Measurements from ENCODE around the gene LAMTOR2.
A peak's percentile ranks its signal among the peaks of the same experiment; 100 is the strongest.

Gene LAMTOR2

DNA sequence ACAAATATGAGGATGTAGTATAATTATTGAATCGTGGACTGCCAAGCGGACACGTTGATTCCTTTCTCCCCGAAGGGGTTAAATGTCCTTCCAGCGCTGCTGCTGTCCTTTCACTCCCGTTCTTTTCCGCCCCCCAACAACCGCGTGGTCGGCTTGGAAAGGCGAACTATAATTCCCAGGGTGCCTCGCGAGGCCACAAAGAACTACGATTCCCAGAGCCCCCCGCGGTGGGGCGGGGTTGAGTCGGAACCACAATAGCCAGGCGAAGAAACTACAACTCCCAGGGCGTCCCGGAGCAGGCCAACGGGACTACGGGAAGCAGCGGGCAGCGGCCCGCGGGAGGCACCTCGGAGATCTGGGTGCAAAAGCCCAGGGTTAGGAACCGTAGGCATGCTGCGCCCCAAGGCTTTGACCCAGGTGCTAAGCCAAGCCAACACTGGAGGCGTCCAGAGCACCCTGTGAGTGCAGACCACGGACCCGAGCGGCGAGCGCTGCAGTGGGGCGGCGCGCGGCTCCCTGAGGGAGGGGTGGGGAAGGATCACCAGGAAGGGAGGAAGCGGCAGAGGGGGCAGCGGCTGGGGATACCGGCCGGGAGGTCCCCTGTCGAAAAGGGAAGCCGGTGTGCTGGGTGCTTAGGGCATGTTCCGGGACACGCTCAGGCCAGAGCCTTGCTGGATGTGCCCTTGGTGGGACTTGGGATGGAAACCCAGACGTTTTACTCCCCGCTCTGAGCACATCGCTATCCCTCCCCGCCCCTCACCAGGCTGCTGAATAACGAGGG is at the start of gene LAMTOR2:
Gene LAMTOR2 (plus strand): TSS at position 283 of the 781 bp plus-strand sequence. CDS start 108 bp downstream, at position 391.
- peak within 1 kb of the TSS; percentile 95 for H3K27ac Mint-ChIP-seq
- peak; percentile 78 to 79 for ATAC-seq (replicated peaks)
- H3K4me3 Mint-ChIP-seq: peak within 1 kb of the TSS; percentile 96 to 99
- peaks cover 19 to 31% of the 10 kb centered on the region in 2 donors for H3K4me1 Mint-ChIP-seq
- DNase-seq: peak; percentile 95
- peaks cover 23 to 24% of the 10 kb centered on the region in 2 donors for H3K36me3 Mint-ChIP-seq
- no peaks in the 10 kb centered on the region for H3K9me3 Mint-ChIP-seq
- no peaks in the 10 kb centered on the region for H3K27me3 Mint-ChIP-seq

DNA sequence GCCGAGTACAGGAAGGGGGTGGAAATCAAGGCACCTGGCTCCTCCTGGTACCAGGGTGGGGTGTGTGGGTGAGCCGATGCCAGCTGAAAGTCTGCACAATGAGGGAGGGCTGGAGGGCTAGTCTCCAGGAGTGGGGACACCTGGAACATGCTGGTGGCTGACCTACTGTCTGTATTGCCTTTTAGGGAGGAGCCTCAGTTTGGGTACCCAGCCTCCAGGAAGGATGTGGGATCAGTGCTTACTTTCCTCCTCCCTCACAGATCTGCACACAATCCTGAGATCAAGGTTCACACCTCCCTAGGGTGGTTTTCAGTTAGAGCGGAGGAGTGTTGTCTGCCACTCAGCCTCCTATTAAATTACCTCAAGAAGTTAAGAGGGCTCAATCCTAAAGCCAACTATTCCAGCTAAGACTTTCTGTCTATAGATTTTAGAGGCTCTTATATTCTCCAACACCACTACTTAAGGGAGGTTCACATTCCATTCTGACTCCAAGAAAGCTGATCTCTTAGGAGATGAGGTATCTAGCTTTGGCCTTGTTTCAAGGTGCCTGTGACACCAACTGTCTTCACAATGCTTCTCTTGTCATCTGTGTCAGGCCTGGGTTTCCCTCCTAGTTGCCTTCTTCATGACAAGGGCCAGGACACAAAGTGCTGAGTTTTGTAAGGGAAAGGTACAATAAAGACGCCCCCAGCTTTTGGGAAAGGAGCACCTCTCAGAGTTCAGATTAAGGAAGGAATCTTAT is 49.6 kb upstream of the LAMTOR2 start:
- Mint-ChIP-seq H3K27me3 (peaks cover 0 to 5% of the 10 kb centered on the region in 2 donors), H3K27ac (no peak overlapping the region), H3K4me1 (peaks cover 3 to 16% of the 10 kb centered on the region in 2 donors), H3K9me3 (no peaks in the 10 kb centered on the region), H3K4me3 (no peak overlapping the region), H3K36me3 (peaks cover 13 to 22% of the 10 kb centered on the region in 2 donors)
- DNase-seq (no peak), ATAC-seq (replicated peaks) (no peak)

DNA sequence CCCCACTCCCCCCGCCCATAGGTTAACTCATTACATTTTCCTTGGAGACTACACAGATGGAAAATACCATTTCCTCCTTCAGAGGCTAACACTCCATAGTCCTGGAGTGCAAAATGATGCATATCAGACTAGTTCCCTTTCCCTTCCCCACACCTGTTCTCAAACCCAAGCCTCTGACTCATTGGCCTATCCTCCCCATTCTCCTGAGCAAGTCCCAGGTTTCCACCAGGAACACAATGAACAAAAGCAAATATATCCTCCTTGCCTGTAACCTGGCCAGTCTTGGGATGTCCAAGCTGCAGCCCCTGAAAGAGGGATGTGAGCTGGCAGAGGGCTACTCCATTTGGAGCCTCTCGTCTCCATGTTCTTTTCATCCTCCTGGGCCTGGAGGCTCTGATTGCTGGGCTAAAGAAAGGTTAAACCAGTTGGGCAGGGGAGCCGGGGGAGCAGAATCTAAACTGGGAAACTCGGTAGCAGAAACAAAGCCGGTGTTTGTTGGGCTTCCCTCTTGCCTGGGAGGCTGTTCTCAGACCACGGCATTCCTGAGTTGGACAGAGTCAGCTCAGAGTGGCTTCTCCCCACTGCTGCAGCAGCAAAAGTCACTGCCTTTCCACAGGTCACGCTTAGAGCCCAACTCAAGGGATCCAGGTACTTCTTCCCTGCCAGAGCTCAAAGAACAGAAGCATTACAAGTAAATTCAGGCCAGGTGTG is 47.8 kb upstream of the LAMTOR2 start:
- Mint-ChIP-seq H3K27me3 (peaks cover 0 to 5% of the 10 kb centered on the region in 2 donors), H3K4me1 (peaks cover 10 to 16% of the 10 kb centered on the region in 2 donors), H3K27ac (no peak overlapping the region), H3K36me3 (peaks cover 25 to 36% of the 10 kb centered on the region in 2 donors), H3K9me3 (no peaks in the 10 kb centered on the region), H3K4me3 (no peak overlapping the region)
- no peak for DNase-seq
- no peak for ATAC-seq (replicated peaks)

DNA sequence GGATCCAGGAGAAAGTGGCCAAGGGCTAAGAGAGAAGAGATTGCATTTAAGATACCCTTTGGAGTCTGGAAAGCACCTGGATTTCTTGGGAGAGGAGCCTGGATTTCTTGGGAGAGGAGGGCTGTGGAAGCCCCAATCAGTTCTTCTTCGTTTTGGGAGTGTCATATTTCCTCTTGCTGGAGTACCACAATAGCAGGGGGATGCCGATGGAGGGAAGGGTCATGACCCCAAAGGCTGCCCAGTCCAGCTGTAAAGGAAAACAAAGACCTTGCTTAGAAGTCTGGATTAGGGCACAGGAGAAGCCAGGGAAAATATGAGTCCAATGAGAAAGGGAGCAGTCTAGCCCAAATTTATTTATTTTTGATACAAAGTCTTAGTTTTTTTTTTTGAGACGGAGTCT is 45.2 kb upstream of the LAMTOR2 start:
- ATAC-seq (replicated peaks) (no peak), DNase-seq (no peak)
- peaks cover 32 to 44% of the 10 kb centered on the region in 2 donors for H3K36me3 Mint-ChIP-seq
- no peak overlapping the region for H3K4me3 Mint-ChIP-seq
- H3K9me3 Mint-ChIP-seq: no peaks in the 10 kb centered on the region
- H3K27me3 Mint-ChIP-seq: no peaks in the 10 kb centered on the region
- H3K27ac Mint-ChIP-seq: peak overlapping the region; percentile 77
- H3K4me1 Mint-ChIP-seq: peaks cover 15 to 29% of the 10 kb centered on the region in 2 donors

DNA sequence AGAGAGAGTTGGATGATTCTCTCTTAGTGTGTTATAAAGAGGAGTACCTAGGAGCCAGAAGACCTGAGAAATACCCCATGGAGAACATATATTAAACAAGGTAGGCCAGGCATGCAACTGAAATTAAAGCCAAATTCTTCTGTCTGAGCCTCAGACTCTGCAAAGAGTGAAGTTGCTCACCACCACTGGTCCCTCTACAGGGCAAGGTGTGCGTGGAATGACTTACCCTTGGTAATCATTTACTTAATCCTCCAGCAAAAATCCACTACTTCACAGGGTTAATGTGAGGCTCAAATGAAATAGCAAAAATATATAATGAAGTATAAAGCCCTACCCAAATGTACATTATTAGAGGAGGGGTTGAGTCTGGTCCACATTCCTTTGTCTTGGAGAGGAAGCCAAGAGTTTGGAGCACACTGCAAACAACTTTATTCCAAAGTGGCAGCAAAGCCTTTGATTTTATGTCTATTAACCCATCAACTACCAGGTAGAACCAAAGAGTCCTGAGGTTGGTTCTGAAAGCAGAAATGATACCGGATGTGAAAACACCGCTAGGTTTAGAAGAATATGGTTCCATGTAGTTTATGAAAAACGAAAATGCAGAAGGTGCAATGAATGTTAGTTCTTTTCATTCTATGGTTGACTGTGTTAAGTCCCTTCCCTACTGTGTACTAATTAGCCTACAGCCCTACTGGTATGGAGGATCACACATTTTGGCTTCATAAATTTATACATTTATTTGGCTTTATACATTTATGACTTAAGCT is 42.3 kb upstream of the LAMTOR2 start:
- H3K27ac Mint-ChIP-seq: no peak overlapping the region
- H3K4me1 Mint-ChIP-seq: peaks cover 18 to 29% of the 10 kb centered on the region in 2 donors
- no peaks in the 10 kb centered on the region for H3K9me3 Mint-ChIP-seq
- H3K36me3 Mint-ChIP-seq: peaks cover 32 to 47% of the 10 kb centered on the region in 2 donors
- ATAC-seq (replicated peaks): peak; percentile 85 to 94
- DNase-seq: no peak
- H3K4me3 Mint-ChIP-seq: no peak overlapping the region
- H3K27me3 Mint-ChIP-seq: no peaks in the 10 kb centered on the region

DNA sequence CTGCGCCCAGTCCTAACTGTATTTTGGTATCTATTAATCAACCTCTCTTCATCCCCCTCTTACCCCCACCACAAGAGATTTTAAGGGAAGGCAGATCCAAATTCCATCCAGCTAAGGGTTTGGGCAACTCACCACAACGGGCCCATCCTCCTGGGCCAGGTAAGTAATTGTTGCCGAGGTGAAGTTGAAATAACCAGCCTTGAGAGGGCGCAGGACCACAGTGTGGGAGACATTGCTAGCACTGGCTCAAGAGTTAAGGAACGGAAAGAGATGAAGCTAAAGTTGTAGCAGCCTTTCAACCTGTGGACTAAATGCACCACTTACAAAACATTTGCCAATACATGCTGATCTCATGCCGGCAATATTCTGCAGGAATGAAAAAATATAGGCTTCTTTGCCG is 39.8 kb upstream of the LAMTOR2 start:
- H3K27ac Mint-ChIP-seq: no peak overlapping the region
- H3K4me1 Mint-ChIP-seq: peaks cover 26 to 29% of the 10 kb centered on the region in 2 donors
- ATAC-seq (replicated peaks) (no peak), DNase-seq (no peak)
- H3K9me3 Mint-ChIP-seq: no peaks in the 10 kb centered on the region
- H3K36me3 Mint-ChIP-seq: peaks cover 28 to 46% of the 10 kb centered on the region in 2 donors
- H3K27me3 Mint-ChIP-seq: no peaks in the 10 kb centered on the region
- no peak overlapping the region for H3K4me3 Mint-ChIP-seq

DNA sequence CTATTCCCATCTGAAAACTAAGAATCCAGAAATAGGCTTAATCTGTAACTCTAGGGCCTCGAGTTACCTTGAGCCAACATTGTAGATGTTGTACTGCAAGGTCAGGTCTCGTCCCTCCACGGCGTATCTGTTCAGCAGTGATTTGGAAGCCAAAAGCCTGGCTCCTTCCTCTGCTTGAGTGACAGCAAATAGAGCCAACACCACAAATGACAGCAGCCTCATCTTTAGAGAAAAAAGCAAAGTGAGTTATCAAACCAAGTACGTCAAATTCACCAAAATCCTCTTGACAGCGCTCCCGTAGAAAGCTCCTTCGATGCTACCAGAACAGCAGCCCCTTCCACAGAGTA is 34.7 kb upstream of the LAMTOR2 start:
- peak overlapping the region; percentile 95 for H3K27ac Mint-ChIP-seq
- H3K27me3 Mint-ChIP-seq: peaks cover under 1 to 5% of the 10 kb centered on the region in 2 donors

DNA sequence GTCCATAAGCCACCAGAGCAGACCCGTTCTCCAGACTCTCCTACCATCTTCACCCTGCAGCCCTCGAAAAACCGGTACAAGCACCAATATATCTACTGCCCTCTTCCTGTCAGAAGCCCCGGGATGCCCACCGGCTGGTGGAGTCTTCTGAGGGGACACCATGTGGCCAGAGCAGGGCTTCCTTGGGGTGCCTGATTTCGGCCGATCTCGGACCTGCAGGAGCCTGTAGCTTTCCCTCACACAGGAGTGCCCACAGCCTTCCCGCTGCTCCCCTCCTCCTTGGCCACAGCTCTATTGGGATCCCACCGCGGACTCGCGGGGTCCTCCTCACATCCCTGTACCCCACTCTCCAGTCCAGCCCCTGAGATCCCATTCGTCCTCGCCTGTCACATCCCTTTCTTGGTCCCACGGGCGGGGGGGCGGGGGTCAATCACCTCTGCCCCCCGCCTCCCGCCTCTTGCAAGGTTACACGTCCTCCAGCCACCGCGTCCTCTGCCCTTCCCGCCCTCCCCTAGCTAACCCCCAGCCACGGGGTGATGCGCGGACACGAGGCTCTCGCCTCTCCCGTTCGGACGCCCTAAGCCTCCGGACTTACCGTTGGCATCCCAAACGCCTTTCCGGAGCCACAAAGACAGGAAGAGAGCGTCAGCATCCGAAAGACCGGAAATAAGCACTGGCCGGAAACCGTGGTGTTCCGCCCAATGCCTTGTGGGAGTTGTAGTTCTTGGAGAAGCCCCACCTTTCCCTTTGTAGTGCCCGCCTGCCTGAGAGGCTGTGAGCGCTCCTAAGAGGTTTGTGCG is 34.1 kb upstream of the LAMTOR2 start, which contains the start of gene SSR2:
Gene SSR2 (minus strand): TSS at position 659 of the 800 bp plus-strand sequence. CDS start 784 bp downstream, outside the sequence.
- H3K4me3 Mint-ChIP-seq: peak within 1 kb of the TSS; percentile 89 to 97
- peaks cover 17 to 26% of the 10 kb centered on the region in 2 donors for H3K4me1 Mint-ChIP-seq
- ATAC-seq (replicated peaks) (peak; percentile 100), DNase-seq (peak; percentile 80)
- peaks cover 11 to 25% of the 10 kb centered on the region in 2 donors for H3K36me3 Mint-ChIP-seq
- no peaks in the 10 kb centered on the region for H3K9me3 Mint-ChIP-seq
- H3K27ac Mint-ChIP-seq: peak within 1 kb of the TSS; percentile 95
- peaks cover 5 to 11% of the 10 kb centered on the region in 2 donors for H3K27me3 Mint-ChIP-seq

More for the DNA sequence above, 34.7 kb upstream of the LAMTOR2 start:
- no peak for DNase-seq
- H3K9me3 Mint-ChIP-seq: no peaks in the 10 kb centered on the region
- ATAC-seq (replicated peaks): no peak
- peaks cover 11 to 26% of the 10 kb centered on the region in 2 donors for H3K36me3 Mint-ChIP-seq
- peak overlapping the region; percentile 89 to 97 for H3K4me3 Mint-ChIP-seq
- peaks cover 17 to 27% of the 10 kb centered on the region in 2 donors for H3K4me1 Mint-ChIP-seq

DNA sequence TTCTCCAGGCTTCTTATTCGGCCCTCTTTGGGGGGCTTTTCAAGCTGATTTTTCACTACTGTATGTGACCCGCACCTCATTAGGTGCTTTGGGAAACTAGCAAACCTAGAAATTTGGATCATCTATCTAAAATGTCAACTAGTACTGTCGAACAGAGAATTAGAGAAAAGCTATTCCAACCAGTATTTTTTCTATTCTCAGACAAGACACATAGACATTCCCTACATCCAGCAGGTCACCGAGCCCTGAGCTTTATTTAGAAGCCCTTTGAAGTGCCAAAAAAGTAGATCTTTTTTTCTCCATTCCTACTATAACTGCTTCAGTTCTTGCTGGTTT is 33.5 kb upstream of the LAMTOR2 start:
- Mint-ChIP-seq H3K27ac (no peak overlapping the region), H3K4me1 (peaks cover 18 to 29% of the 10 kb centered on the region in 2 donors), H3K9me3 (no peaks in the 10 kb centered on the region), H3K36me3 (peaks cover 11 to 25% of the 10 kb centered on the region in 2 donors), H3K27me3 (peaks cover 5 to 11% of the 10 kb centered on the region in 2 donors), H3K4me3 (peak overlapping the region; percentile 89 to 97)
- DNase-seq (no peak), ATAC-seq (replicated peaks) (no peak)

DNA sequence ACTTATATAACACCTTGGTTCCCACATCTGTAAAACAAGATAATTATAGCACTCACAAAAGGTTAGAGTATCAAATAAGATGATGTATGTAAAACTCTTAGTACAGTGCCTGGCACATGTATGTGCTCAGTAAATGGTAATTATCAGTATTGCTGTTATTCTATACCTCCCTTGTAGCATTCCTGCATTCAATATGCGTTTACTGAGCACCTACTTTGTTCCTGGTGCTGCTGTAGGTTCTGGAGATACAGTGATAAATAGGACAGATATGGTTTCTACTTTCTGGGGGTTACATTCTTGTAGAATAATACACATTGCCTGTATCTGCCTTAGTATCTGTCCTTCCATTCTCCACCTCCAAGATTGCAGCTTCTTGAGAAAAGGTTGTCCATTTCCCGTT is 32.6 kb upstream of the LAMTOR2 start:
- Mint-ChIP-seq H3K36me3 (peaks cover 8 to 21% of the 10 kb centered on the region in 2 donors), H3K4me1 (peaks cover 17 to 31% of the 10 kb centered on the region in 2 donors), H3K4me3 (no peak overlapping the region), H3K27me3 (peaks cover 5 to 11% of the 10 kb centered on the region in 2 donors), H3K9me3 (no peaks in the 10 kb centered on the region), H3K27ac (no peak overlapping the region)
- no peak for DNase-seq
- ATAC-seq (replicated peaks): no peak

DNA sequence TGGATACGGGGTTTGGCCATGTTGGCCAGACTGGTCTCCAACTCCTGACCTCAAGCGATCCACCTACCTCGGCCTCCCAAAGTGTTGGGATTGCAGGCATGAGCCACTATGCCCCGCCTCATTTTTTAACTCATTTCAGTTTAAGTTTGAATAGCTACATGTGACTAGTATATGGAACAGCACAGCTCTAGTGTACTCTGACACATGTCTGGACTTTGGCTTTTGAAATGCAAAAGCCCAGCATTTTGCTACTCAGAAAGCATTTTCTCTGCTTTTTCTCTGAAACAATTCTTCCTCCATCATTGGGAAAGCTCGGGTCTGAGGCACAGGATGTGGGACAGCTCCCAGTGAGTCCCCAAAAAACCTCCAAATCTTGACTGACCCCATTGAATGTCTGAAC is 29.8 kb upstream of the LAMTOR2 start:
- peaks cover 4 to 6% of the 10 kb centered on the region in 2 donors for H3K36me3 Mint-ChIP-seq
- no peak for DNase-seq
- no peak overlapping the region for H3K4me3 Mint-ChIP-seq
- H3K9me3 Mint-ChIP-seq: no peaks in the 10 kb centered on the region
- H3K4me1 Mint-ChIP-seq: peaks cover 8 to 21% of the 10 kb centered on the region in 2 donors
- peaks cover 5 to 11% of the 10 kb centered on the region in 2 donors for H3K27me3 Mint-ChIP-seq
- no peak for ATAC-seq (replicated peaks)
- no peak overlapping the region for H3K27ac Mint-ChIP-seq

DNA sequence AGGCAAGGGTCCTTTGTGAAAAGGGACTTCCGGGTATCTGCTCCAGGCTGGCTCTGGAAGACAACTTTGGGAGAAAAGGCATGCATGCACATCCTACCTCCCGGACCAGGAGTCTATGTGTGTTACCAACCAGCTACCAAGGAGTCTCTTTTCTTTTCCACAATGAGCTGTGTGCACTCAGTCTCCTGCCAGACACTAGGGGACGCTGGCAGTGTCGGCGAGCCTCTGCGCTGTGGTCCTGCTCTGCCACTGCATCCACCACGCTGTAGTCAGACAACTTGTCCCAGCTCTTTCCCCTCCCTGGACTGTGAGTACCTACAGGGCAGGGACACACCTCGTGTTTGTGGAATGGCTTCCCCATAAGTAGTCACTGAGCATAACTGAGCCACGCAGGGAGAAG is 28.7 kb upstream of the LAMTOR2 start:
- Mint-ChIP-seq H3K9me3 (no peaks in the 10 kb centered on the region), H3K27ac (no peak overlapping the region), H3K4me3 (no peak overlapping the region), H3K27me3 (peaks cover 5 to 11% of the 10 kb centered on the region in 2 donors), H3K4me1 (peaks cover 1 to 13% of the 10 kb centered on the region in 2 donors), H3K36me3 (no peaks in the 10 kb centered on the region)
- ATAC-seq (replicated peaks): peak; percentile 90 to 92
- no peak for DNase-seq

DNA sequence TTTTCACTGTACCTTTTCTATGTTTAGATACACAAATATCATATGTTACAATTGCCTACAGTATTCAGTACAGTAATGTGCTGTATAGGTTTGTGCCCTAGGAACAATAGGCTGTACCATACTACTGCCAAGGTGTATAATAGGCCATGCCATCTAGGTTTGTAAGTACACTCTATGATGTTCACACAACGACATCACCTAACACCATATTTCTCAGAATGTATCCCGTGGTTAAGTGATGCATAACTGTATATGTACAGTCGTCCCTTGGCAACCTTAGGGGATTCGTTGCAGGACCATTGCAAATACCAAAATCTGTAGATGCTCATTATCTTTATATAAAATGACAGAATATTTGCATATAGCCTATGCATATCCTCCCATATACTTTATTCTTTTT is 28.0 kb upstream of the LAMTOR2 start:
- Mint-ChIP-seq H3K27me3 (peaks cover 5 to 11% of the 10 kb centered on the region in 2 donors), H3K9me3 (no peaks in the 10 kb centered on the region), H3K36me3 (no peaks in the 10 kb centered on the region), H3K4me3 (no peak overlapping the region), H3K27ac (no peak overlapping the region), H3K4me1 (peaks cover 1 to 10% of the 10 kb centered on the region in 2 donors)
- no peak for DNase-seq
- peak in 1 of 2 donors; percentile 10 for ATAC-seq (replicated peaks)

Measured in stimulated activated naive B cell treated with anti-CD40 and anti-IgM and Interleukin-4, amounts not matched to agents 10 μg/mL and 1 μg/mL and 100 μg/mL, for 72 hours (primary cell).